Progenitor cell of endocrine pancreas (in vitro differentiated cells): ENCODE measurements around the gene GPR3. TPM values are rescaled to one million over a fixed set of nuclear protein-coding genes. Genes with fewer than 3 reads are reported as not detected.
A peak's percentile ranks its signal among the peaks of the same experiment; 100 is the strongest.

Experiments used
- DNase-seq: peaks from one replicate; pipeline ENCODE4 v3.0.0; 2021; ENCODE audit warnings: low spot score; ENCODE audit not compliant: unreplicated experiment
- H3K27ac Mint-ChIP-seq: 2 replicates; pipeline ENCODE4 v1.8.0; 2021; ENCODE audit warnings: mild to moderate bottlenecking, moderate library complexity, mixed read lengths
- H3K27me3 Mint-ChIP-seq: 2 replicates; pipeline ENCODE4 v1.8.0; 2021; ENCODE audit warnings: mixed read lengths
- H3K36me3 Mint-ChIP-seq: 2 replicates; pipeline ENCODE4 v1.8.0; 2022; ENCODE audit warnings: mixed read lengths; ENCODE audit not compliant: insufficient read depth
- H3K4me1 Mint-ChIP-seq: 2 replicates; pipeline ENCODE4 v1.8.0; 2021; ENCODE audit warnings: low read depth, mixed read lengths
- H3K4me3 Mint-ChIP-seq: 2 replicates; pipeline ENCODE4 v1.8.0; 2021; ENCODE audit warnings: low read depth, mild to moderate bottlenecking, moderate library complexity, mixed read lengths
- H3K9me3 Mint-ChIP-seq: 2 replicates; pipeline ENCODE4 v1.8.0; 2021; ENCODE audit warnings: low read depth, mixed read lengths
- CTCF ChIP-seq: fragments of 200-600 bp; sonication (generic); IDR thresholded peaks from one replicate; pipeline ENCODE4 v1.5.0; 2021; ENCODE audit warnings: antibody characterized with exemption, mild to moderate bottlenecking; ENCODE audit not compliant: unreplicated experiment
- total RNA-seq: library from RNA; stranded (reverse); gene quantifications from 2 replicates; pipeline ENCODE4 v1.2.1, GENCODE V29; 2021

Gene GPR3
- total RNA-seq, 1 donor from 2014 or later, result 1.1 TPM

DNA sequence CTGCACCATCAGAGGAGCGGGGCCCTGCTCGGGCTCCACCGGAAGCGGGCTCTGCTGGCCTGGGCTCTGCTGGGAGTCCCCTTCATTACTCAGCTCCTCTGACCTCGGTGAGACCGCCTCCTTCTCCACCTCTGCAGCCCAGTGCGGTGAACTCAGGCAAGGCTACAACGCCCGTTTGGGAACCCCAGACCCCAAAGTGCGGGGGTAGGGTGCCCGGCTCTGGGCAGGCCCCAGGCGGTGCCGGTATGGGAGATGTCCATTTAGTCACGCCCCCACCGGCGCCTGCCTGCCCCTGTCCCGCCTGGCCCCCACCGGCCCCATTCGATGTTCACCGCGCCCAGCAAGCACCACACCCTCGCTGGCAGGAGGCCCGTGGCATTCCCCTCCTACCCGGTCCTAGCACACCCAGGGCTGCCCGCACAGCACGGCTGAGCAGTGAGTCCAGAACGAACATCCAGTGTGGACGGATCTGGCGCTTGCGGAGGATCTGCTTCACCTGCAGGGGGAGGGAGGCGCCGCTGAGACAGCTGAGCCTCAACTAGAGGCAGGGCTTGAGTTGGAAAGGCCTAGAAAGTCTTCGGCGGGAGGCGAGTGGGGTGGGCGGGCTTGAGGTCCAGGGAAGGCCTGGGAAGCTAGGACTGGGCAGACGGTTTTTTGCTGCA lies 35.7 kb upstream of the GPR3 start:
- no peak for DNase-seq
- peaks cover 53% of the 10 kb centered on the region for H3K27me3 Mint-ChIP-seq

GRCh38 chr1:27357281-27358037 lies 35.0 kb upstream of the GPR3 start:
- Mint-ChIP-seq H3K9me3 (no peaks in the 10 kb centered on the region), H3K4me1 (peaks cover 4% of the 10 kb centered on the region), H3K36me3 (no peaks in the 10 kb centered on the region), H3K4me3 (no peak overlapping the region), H3K27me3 (peaks cover 56% of the 10 kb centered on the region), H3K27ac (no peak overlapping the region)
- DNase-seq, result peak; percentile 65
- TF ChIP-seq CTCF, result peak; percentile 98

More for the DNA sequence above, 35.7 kb upstream of the GPR3 start:
- no peak for TF ChIP-seq CTCF
- H3K36me3 Mint-ChIP-seq, result no peaks in the 10 kb centered on the region
- no peak overlapping the region for H3K27ac Mint-ChIP-seq
- H3K4me1 Mint-ChIP-seq, result peaks cover 4% of the 10 kb centered on the region
- no peaks in the 10 kb centered on the region for H3K9me3 Mint-ChIP-seq
- no peak overlapping the region for H3K4me3 Mint-ChIP-seq

- Mint-ChIP-seq H3K4me1 (peaks cover 4% of the 10 kb centered on the region), H3K27me3 (peaks cover 64% of the 10 kb centered on the region), H3K27ac (no peak overlapping the region), H3K36me3 (no peaks in the 10 kb centered on the region), H3K9me3 (no peaks in the 10 kb centered on the region), H3K4me3 (no peak overlapping the region)
- no peak for DNase-seq
- no peak for TF ChIP-seq CTCF
Measured at GRCh38 chr1:27358038-27358927, 34.1 kb upstream of the GPR3 start.

- Mint-ChIP-seq H3K27ac (no peak overlapping the region), H3K36me3 (no peaks in the 10 kb centered on the region), H3K4me1 (peaks cover 4% of the 10 kb centered on the region), H3K27me3 (peaks cover 65% of the 10 kb centered on the region), H3K9me3 (no peaks in the 10 kb centered on the region), H3K4me3 (no peak overlapping the region)
- no peak for DNase-seq
- no peak for TF ChIP-seq CTCF
Measured at GRCh38 chr1:27358928-27359313, 33.5 kb upstream of the GPR3 start.

- peaks cover 4% of the 10 kb centered on the region for H3K4me1 Mint-ChIP-seq
- peak overlapping the region; percentile 65 for H3K4me3 Mint-ChIP-seq
- no peaks in the 10 kb centered on the region for H3K36me3 Mint-ChIP-seq
- TF ChIP-seq CTCF, result no peak
- H3K27me3 Mint-ChIP-seq, result peaks cover 69% of the 10 kb centered on the region
- H3K9me3 Mint-ChIP-seq, result no peaks in the 10 kb centered on the region
- no peak for DNase-seq
- peak overlapping the region; percentile 73 for H3K27ac Mint-ChIP-seq
Measured at GRCh38 chr1:27359822-27360158, 32.6 kb upstream of the GPR3 start.
